Natural killer cell (primary cell): ENCODE results near the gene TENT5C. TPM values are rescaled to one million over a fixed set of nuclear protein-coding genes. Genes with fewer than 3 reads are reported as not detected.

Experiments
- ATAC-seq, 3 donors: fragments of 150-1000 bp in 2 of 3; fragments of 200-7000 bp in 1 of 3; cut with Tn5 transposase; 1 replicate in 1 of 3; 2 replicates in 2 of 3; pipeline ENCODE4 v1.10.0; 2021; ENCODE audit warnings: mild to moderate bottlenecking in 2 of 3, moderate library complexity in 2 of 3
- DNase-seq, 2 donors: peaks; one replicate each; pipeline versions ENCODE4 v3.0.0 to v3.0.0-alpha.2; 2013 to 2021; ENCODE audit warnings: mixed read lengths in 1 of 2
- H3K27ac ChIP-seq: one replicate; pipeline ENCODE4 v1.5.1; 2013; ENCODE audit warnings: mild to moderate bottlenecking, low read length
- H3K27me3 ChIP-seq: one replicate; pipeline ENCODE4 v1.6.1; 2013; ENCODE audit warnings: low read length; ENCODE audit not compliant: control insufficient read depth, insufficient read depth
- H3K36me3 ChIP-seq: one replicate; pipeline ENCODE4 v1.6.1; 2013; ENCODE audit warnings: low read length; ENCODE audit not compliant: control insufficient read depth, insufficient read depth
- H3K4me1 ChIP-seq: one replicate; pipeline ENCODE4 v1.6.1; 2013; ENCODE audit warnings: low read length; ENCODE audit not compliant: control insufficient read depth, insufficient read depth
- H3K4me3 ChIP-seq: one replicate; pipeline ENCODE4 v1.5.1; 2013; ENCODE audit warnings: low read length
- H3K9me3 ChIP-seq: one replicate; pipeline ENCODE4 v1.6.1; 2013; ENCODE audit warnings: low read length; ENCODE audit not compliant: control insufficient read depth, insufficient read depth
- H3K27ac Mint-ChIP-seq, 2 donors: one replicate each; pipeline ENCODE4 v1.8.0; 2022; ENCODE audit warnings: mild to moderate bottlenecking in 2 of 2, mixed read lengths in 2 of 2, moderate library complexity in 1 of 2
- H3K27me3 Mint-ChIP-seq, 2 donors: one replicate each; pipeline ENCODE4 v1.8.0; 2022; ENCODE audit warnings: low read depth in 2 of 2, mixed read lengths in 2 of 2
- H3K36me3 Mint-ChIP-seq: one replicate; pipeline ENCODE4 v1.8.0; 2022; ENCODE audit warnings: mixed read lengths
- H3K4me1 Mint-ChIP-seq, 2 donors: one replicate each; pipeline ENCODE4 v1.8.0; 2022; ENCODE audit warnings: mixed read lengths in 2 of 2
- H3K4me3 Mint-ChIP-seq: one replicate; pipeline ENCODE4 v1.8.0; 2022; ENCODE audit warnings: mild to moderate bottlenecking, moderate library complexity, mixed read lengths
- H3K9me3 Mint-ChIP-seq, 2 donors: one replicate each; pipeline ENCODE4 v1.8.0; 2022; ENCODE audit warnings: mixed read lengths in 2 of 2
- WGBS: methylation state at CpG from one replicate; pipeline ENCODE4 v1.1.7; 2013; ENCODE audit warnings: missing lambda C conversion rate; ENCODE audit not compliant: insufficient coverage; 5-methylcytosine and 5-hydroxymethylcytosine counted together
- intact Hi-C: fragments of 100-400 bp; cut with micrococcal nuclease; formaldehyde crosslinking; loops from one replicate; pipeline ENCODE4 v1.14.2; 2022
- total RNA-seq, 4 donors: library from RNA; stranded (reverse); fragments of 120-200 nt in 1 of 4; gene quantifications; one replicate each; pipeline versions ENCODE4 v1.2.3 to v1.2.4, GENCODE V29; 2013 to 2022
- TF ChIP-seq, protein P1 (sequence below): fragments of 200-600 bp; IDR thresholded peaks from one replicate; pipeline ENCODE4 v1.8.0; 2022; ENCODE audit warnings: antibody characterized with exemption

TENT5C gene
- total RNA-seq, 3 donors from 2014 or later (not counting 1 experiment from before 2014, with no cell fraction given), result 80.6 to 109 (median 90.9) TPM

GRCh38 chr1:117573386-117574023 lies 32.3 kb upstream of the TENT5C start:
- TF ChIP-seq, protein P1, sequence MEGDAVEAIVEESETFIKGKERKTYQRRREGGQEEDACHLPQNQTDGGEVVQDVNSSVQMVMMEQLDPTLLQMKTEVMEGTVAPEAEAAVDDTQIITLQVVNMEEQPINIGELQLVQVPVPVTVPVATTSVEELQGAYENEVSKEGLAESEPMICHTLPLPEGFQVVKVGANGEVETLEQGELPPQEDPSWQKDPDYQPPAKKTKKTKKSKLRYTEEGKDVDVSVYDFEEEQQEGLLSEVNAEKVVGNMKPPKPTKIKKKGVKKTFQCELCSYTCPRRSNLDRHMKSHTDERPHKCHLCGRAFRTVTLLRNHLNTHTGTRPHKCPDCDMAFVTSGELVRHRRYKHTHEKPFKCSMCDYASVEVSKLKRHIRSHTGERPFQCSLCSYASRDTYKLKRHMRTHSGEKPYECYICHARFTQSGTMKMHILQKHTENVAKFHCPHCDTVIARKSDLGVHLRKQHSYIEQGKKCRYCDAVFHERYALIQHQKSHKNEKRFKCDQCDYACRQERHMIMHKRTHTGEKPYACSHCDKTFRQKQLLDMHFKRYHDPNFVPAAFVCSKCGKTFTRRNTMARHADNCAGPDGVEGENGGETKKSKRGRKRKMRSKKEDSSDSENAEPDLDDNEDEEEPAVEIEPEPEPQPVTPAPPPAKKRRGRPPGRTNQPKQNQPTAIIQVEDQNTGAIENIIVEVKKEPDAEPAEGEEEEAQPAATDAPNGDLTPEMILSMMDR, result no peak
- Histone ChIP-seq H3K36me3 (no peaks in the 10 kb centered on the region), H3K27ac (no peak overlapping the region), H3K9me3 (no peaks in the 10 kb centered on the region), H3K4me1 (peaks cover 15% of the 10 kb centered on the region), H3K27me3 (no peaks in the 10 kb centered on the region), H3K4me3 (no peak overlapping the region)
- no peaks in the 10 kb centered on the region for H3K9me3 Mint-ChIP-seq
- intact Hi-C loops, result no loop called here
- H3K4me1 Mint-ChIP-seq, result peaks cover 15 to 18% of the 10 kb centered on the region in 2 donors
- H3K4me3 Mint-ChIP-seq, result no peak overlapping the region
- 88% methylated on average over 10 of the region's 10 CpGs for WGBS
- peaks cover 0 to 6% of the 10 kb centered on the region in 2 donors for H3K27me3 Mint-ChIP-seq
- no peak overlapping the region for H3K27ac Mint-ChIP-seq
- DNase-seq (peak in 1 of 2 donors; percentile 15), ATAC-seq (no peak)
- H3K36me3 Mint-ChIP-seq, result no peaks in the 10 kb centered on the region

DNA sequence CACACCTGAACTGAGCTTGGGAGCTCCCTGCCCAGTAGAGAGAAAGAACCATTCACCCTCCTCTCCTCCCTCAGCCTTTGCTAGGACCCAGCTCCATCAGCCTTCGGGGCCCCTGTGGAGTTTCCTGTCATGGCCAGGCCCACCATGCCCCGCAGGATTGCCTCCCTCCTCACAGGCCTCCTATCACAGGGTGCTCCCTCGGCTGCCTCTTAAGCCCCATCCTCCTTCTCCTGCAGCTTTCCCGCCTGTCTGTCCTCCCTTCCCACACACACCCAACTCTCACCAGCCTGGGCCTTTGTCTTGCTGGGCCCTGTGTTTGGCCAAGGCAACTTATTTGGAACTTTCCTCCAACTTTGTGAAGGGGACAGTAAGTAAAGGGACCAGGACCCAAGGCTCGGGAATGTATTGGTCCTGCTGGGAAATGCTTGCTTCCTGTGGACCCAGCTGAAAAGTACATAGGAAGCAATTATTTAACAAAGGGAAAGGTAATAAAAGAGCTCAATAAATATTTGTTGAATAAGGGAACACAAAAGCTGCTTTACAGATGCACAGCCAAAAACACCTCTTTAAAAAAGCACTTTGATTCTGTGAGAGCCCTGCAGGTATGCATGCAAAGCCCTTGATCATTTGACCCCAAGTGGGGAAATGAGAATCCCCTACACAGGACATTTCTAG lies 31.6 kb upstream of the TENT5C start:
- WGBS, result 93% methylated on average over 5 of the region's 5 CpGs
- Mint-ChIP-seq H3K4me1 (peaks cover 15 to 18% of the 10 kb centered on the region in 2 donors), H3K36me3 (no peaks in the 10 kb centered on the region), H3K27ac (no peak overlapping the region), H3K4me3 (no peak overlapping the region), H3K9me3 (no peaks in the 10 kb centered on the region), H3K27me3 (peaks cover 0 to 6% of the 10 kb centered on the region in 2 donors)
- Histone ChIP-seq H3K4me1 (peaks cover 15% of the 10 kb centered on the region), H3K9me3 (no peaks in the 10 kb centered on the region), H3K4me3 (no peak overlapping the region), H3K27me3 (no peaks in the 10 kb centered on the region), H3K36me3 (no peaks in the 10 kb centered on the region), H3K27ac (no peak overlapping the region)
- no peak for ATAC-seq
- DNase-seq, result no peak
- TF ChIP-seq, protein P1, result no peak
- intact Hi-C loops, result no loop called here

DNA sequence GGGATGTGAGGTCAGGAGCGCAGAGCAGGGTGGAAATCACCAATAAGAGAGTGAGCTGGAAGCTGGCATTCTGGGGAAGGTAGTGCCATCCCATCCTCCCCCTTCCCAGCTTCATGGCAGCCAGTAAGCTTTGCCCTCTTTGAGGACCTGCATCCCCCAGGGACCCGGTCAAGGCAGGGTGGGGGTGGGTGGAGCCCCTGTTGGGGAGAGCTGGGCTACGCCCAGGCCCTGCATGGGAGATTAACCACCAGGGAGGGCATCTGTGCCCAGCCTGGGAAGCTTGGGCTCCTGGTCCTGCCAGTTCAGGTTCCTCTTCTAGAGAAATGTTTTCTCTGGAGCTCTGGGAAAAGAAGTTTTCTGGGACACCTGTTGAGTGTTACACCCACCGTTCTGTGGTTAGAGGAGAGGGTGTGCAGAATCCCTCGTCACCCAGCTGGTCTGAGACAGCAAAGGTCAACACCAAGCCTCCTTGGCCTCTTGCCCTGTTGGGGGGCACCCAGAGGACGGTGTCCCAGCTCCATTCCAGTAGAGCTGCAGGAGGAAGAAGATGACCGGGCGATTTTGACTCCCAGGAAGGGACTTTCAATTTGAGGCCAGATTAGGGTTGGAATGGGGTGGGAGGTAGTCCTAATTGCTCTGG lies 30.1 kb upstream of the TENT5C start:
- Mint-ChIP-seq H3K27ac (no peak overlapping the region), H3K9me3 (no peaks in the 10 kb centered on the region), H3K27me3 (peaks cover 0 to 4% of the 10 kb centered on the region in 2 donors), H3K36me3 (no peaks in the 10 kb centered on the region), H3K4me3 (no peak overlapping the region), H3K4me1 (peaks cover 15 to 18% of the 10 kb centered on the region in 2 donors)
- DNase-seq, result no peak
- no peaks in the 10 kb centered on the region for H3K36me3 ChIP-seq
- no peak overlapping the region for H3K4me3 ChIP-seq
- no peaks in the 10 kb centered on the region for H3K27me3 ChIP-seq
- ATAC-seq, result no peak
- intact Hi-C loops, result no loop called here
- peaks cover 15% of the 10 kb centered on the region for H3K4me1 ChIP-seq
- 93% methylated on average over 8 of the region's 8 CpGs for WGBS
- no peaks in the 10 kb centered on the region for H3K9me3 ChIP-seq
- TF ChIP-seq, protein P1, result no peak
- no peak overlapping the region for H3K27ac ChIP-seq
